H1 (cell line): Measurements from ENCODE around the gene WNT2.

ENCODE experiments used
- EP300 ChIP-seq, 2 experiments: IDR thresholded peaks; 1 replicate in 1 of 2; 2 replicates in 1 of 2; pipeline ENCODE4 v1.6.1; 2011 to 2012; ENCODE audit warnings: low read depth in 2 of 2, low read length in 2 of 2, mild to moderate bottlenecking in 2 of 2, borderline replicate concordance in 1 of 2, inconsistent platforms in 1 of 2, moderate library complexity in 1 of 2
- EZH2 ChIP-seq: fragments of 200-600 bp; sonication (generic); IDR thresholded peaks from 2 replicates; pipeline ENCODE4 v1.7.1; 2012; ENCODE audit warnings: low read depth, mild to moderate bottlenecking, moderate library complexity, low read length, inconsistent platforms; ENCODE audit not compliant: severe bottlenecking
- KDM1A ChIP-seq: fragments of 200-600, 300-600 bp; sonication (generic); IDR thresholded peaks from 2 replicates; pipeline ENCODE4 v1.7.1; 2016; ENCODE audit warnings: mild to moderate bottlenecking, low read length, borderline replicate concordance
- NRF1 ChIP-seq: IDR thresholded peaks from 2 replicates; pipeline ENCODE4 v1.6.1; 2011; ENCODE audit warnings: mild to moderate bottlenecking, low read depth, low read length, improper control_type of control experiment
- POLR2A ChIP-seq, 2 experiments: IDR thresholded peaks; 1 replicate in 1 of 2; 2 replicates in 1 of 2; pipeline ENCODE4 v1.6.1; 2011; ENCODE audit warnings: low read depth in 2 of 2, low read length in 2 of 2, mild to moderate bottlenecking in 2 of 2; ENCODE audit errors: control extremely low read depth in 1 of 2
- POLR2AphosphoS5 ChIP-seq: IDR thresholded peaks from 2 replicates; pipeline ENCODE4 v1.6.1; 2011; ENCODE audit warnings: low read depth, low read length
- RAD21 ChIP-seq, 2 experiments: IDR thresholded peaks in 1 of 2; conservative IDR thresholded peaks in 1 of 2; 2 replicates each; pipeline ENCODE4 v1.6.1; 2011; ENCODE audit warnings: low read depth in 2 of 2, low read length in 2 of 2, improper control_type of control experiment in 1 of 2, inconsistent platforms in 1 of 2, mild to moderate bottlenecking in 1 of 2, moderate library complexity in 1 of 2
- RFX5 ChIP-seq: IDR thresholded peaks from 2 replicates; pipeline ENCODE4 v1.6.1; 2011; ENCODE audit warnings: low read depth, low read length, improper control_type of control experiment, borderline replicate concordance
- YY1 ChIP-seq: IDR thresholded peaks from 2 replicates; pipeline ENCODE4 v1.6.1; 2011; ENCODE audit warnings: low read depth, mild to moderate bottlenecking, low read length
- ZNF274 ChIP-seq: IDR thresholded peaks from 2 replicates; pipeline ENCODE4 v1.7.0; 2012; ENCODE audit warnings: low read length, borderline replicate concordance; ENCODE audit errors: extremely low read depth
- TF ChIP-seq, protein P1 (sequence below), 3 experiments: IDR thresholded peaks; 1 replicate in 2 of 3; 2 replicates in 1 of 3; pipeline versions ENCODE4 v1.5.1 to v1.6.1; 2011; ENCODE audit warnings: low read length in 3 of 3, mild to moderate bottlenecking in 3 of 3, inconsistent platforms in 2 of 3, low read depth in 1 of 3, moderate library complexity in 1 of 3; ENCODE audit not compliant: insufficient read depth in 1 of 3; ENCODE audit errors: control extremely low read depth in 1 of 3
- TF ChIP-seq, protein P2 (sequence below): IDR thresholded peaks from 2 replicates; pipeline ENCODE4 v1.6.1; 2012; ENCODE audit warnings: inconsistent platforms

DNA sequence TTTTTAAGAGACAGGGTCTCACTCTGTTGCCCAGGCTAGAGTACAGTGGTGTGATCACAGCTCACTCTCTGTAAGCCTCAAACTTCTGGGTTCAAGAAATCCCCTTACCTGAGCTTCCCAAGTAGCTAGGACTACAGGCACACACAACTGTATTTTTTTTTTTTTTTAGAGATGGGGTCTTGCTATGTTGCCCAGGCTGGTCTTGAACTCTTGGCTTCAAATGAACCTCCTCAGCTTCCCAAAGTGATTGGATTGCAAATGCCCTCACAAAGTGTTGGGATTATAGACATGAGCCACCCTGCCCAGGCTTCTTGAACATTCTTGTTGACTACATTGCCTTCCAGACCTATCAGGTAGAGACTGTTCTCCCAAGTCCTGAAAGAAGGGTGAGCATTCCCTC, 72.6 kb downstream of the WNT2 start:
- TF ChIP-seq, protein P1, sequence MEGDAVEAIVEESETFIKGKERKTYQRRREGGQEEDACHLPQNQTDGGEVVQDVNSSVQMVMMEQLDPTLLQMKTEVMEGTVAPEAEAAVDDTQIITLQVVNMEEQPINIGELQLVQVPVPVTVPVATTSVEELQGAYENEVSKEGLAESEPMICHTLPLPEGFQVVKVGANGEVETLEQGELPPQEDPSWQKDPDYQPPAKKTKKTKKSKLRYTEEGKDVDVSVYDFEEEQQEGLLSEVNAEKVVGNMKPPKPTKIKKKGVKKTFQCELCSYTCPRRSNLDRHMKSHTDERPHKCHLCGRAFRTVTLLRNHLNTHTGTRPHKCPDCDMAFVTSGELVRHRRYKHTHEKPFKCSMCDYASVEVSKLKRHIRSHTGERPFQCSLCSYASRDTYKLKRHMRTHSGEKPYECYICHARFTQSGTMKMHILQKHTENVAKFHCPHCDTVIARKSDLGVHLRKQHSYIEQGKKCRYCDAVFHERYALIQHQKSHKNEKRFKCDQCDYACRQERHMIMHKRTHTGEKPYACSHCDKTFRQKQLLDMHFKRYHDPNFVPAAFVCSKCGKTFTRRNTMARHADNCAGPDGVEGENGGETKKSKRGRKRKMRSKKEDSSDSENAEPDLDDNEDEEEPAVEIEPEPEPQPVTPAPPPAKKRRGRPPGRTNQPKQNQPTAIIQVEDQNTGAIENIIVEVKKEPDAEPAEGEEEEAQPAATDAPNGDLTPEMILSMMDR (IDR thresholded peaks at IDR 0.05; ENCODE audit: control extremely low read depth in 1 of 3, insufficient read depth in 1 of 3, low read depth in 1 of 3, low read length in 3 of 3), result no peak
- TF ChIP-seq POLR2AphosphoS5 (no peak), RFX5 (no peak), POLR2A (IDR thresholded peaks at IDR 0.05; ENCODE audit: control extremely low read depth in 1 of 2, low read depth in 2 of 2, low read length in 2 of 2) (no peak), KDM1A (no peak), YY1 (no peak), RAD21 (IDR thresholded peaks at IDR 0.05 in 1 of 2, conservative IDR thresholded peaks at IDR 0.05 in 1 of 2; ENCODE audit: low read depth in 2 of 2, low read length in 2 of 2) (no peak), EP300 (IDR thresholded peaks at IDR 0.05; ENCODE audit: borderline replicate concordance in 1 of 2, low read depth in 2 of 2, low read length in 2 of 2) (no peak), EZH2 (no peak), ZNF274 (no peak), NRF1 (no peak)
- TF ChIP-seq, protein P2, sequence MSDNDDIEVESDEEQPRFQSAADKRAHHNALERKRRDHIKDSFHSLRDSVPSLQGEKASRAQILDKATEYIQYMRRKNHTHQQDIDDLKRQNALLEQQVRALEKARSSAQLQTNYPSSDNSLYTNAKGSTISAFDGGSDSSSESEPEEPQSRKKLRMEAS, result no peak
